Activated naive CD4-positive, alpha-beta T cell treated with anti-CD3 and anti-CD28 coated beads, Interleukin-2, amount 50 U/mL, for 72 hours (primary cell): ENCODE results near the gene RAB7B. TPM values are rescaled to one million over a fixed set of nuclear protein-coding genes. Genes with fewer than 3 reads are reported as not detected.
A peak's percentile ranks its signal among the peaks of the same experiment; 100 is the strongest.

Experiments used
- ATAC-seq, 2 donors: fragments of 150-1000 bp; cut with Tn5 transposase; 2 replicates each; pipeline ENCODE4 v1.10.0; 2021; ENCODE audit warnings: mild to moderate bottlenecking in 2 of 2, moderate library complexity in 2 of 2
- DNase-seq, 2 donors: peaks; one replicate each; pipeline ENCODE4 v3.0.0; 2021 to 2022; ENCODE audit warnings: low spot score in 2 of 2
- H3K27ac Mint-ChIP-seq, 2 donors: one replicate each; pipeline ENCODE4 v1.8.0; 2022; ENCODE audit warnings: mild to moderate bottlenecking in 2 of 2, mixed read lengths in 2 of 2
- H3K36me3 Mint-ChIP-seq, 2 donors: one replicate each; pipeline ENCODE4 v1.8.0; 2022; ENCODE audit warnings: mixed read lengths in 2 of 2
- H3K9me3 Mint-ChIP-seq, 2 donors: one replicate each; pipeline ENCODE4 v1.8.0; 2022; ENCODE audit warnings: mixed read lengths in 2 of 2
- total RNA-seq, 2 donors: library from RNA; stranded (reverse); gene quantifications; one replicate each; pipeline ENCODE4 v1.2.3, GENCODE V29; 2022

RAB7B gene
- total RNA-seq, 2 donors from 2014 or later = not detected

GRCh38 chr1:205986292-205986691 is 16.9 kb downstream of the RAB7B start:
- ATAC-seq (no peak), DNase-seq (no peak)
- H3K36me3 Mint-ChIP-seq = peaks cover 0 to 7% of the 10 kb centered on the region in 2 donors
- no peak overlapping the region for H3K27ac Mint-ChIP-seq
- H3K9me3 Mint-ChIP-seq = peaks cover 6 to 7% of the 10 kb centered on the region in 2 donors

DNA sequence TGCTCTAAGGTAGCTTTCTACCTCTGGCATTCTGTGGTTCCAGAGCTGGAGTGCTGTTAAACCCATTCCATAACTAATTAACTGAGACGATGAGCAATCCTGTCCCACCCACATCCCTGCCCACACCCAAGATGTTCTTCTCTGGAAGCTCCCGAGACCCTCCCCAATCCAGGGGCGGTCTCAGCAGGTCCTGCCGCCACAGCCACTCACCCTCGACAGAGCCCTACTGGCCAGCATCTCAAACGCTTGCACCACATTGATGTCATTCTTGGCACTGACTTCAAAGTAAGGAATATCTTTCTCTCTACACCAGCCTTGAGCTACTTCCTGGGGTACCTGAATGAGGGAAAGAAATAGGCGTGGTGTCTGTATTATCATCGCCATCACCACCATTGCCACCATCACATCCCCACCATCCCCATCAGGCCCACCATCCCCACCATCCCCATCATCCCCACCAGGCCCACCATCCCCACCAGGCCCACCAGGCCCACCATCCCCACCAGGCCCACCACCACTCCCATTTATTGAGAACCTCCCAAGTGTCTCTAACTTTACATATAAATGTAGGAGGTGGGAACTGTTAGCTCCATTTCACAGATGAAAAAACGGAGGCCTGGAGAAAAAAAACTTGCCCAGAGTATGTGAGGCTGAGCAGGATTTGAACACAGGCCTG is 17.7 kb downstream of the RAB7B start:
- Mint-ChIP-seq H3K27ac (no peak overlapping the region), H3K9me3 (peaks cover 6 to 7% of the 10 kb centered on the region in 2 donors), H3K36me3 (peaks cover 0 to 7% of the 10 kb centered on the region in 2 donors)
- no peak for ATAC-seq
- no peak for DNase-seq

DNA sequence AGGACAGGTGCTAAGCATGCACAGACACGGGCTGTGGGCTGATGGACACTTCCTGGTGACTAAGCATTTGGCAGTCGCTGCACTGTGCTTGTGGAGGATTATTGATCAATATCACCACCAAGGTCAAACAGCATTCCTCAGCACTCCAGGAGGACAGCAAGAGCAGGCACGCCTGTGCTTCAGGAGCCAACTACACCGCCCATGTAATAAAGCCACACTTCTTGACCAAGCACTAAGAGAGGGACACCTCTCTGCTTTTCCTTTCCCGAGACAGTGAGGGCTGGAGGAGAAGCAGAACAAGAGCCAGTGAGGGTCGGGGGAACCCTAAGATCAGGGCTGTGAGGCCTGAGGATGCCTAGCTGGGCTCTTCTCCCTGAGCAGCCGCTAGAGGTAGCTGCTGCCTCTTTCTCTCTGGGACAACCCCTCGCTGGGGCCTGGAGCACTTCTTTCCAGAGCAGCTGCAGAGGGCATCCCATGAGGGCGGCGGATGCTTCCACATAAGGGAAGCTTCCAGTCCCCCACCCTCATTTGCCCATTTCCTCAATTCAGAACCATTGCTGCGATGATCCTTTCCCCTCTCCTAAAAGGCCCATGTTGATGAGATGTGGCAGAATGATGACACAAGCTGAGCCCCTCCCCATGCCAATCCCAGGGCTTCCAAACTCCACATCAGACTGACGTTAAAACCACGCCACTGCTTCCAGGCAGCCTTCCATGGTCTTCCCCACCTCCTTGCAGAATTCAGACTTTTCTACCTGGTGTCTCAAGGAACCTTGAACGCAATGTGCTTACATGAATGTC is 19.1 kb downstream of the RAB7B start:
- H3K9me3 Mint-ChIP-seq = peaks cover 6 to 7% of the 10 kb centered on the region in 2 donors
- ATAC-seq (peak; percentile 53), DNase-seq (no peak)
- peaks cover 0 to 7% of the 10 kb centered on the region in 2 donors for H3K36me3 Mint-ChIP-seq
- no peak overlapping the region for H3K27ac Mint-ChIP-seq

DNA sequence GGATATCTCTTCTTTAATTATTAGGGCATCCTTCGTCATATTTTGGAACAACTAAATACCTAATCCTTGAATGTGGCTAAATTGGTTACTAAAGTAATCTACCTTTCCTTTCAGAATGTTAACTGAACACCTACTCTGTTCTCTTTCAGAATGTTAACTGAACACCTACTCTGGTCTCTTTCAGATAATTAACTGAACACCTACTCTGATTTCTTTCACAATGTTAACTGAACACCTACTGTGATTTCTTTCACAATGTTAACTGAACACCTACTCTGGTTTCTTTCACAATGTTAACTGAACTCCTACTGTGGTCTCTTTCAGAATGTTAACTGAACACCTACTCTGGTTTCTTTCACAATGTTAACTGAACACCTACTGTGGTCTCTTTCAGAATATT is 21.9 kb downstream of the RAB7B start:
- Mint-ChIP-seq H3K9me3 (peaks cover 6 to 7% of the 10 kb centered on the region in 2 donors), H3K36me3 (peaks cover 0 to 7% of the 10 kb centered on the region in 2 donors), H3K27ac (no peak overlapping the region)
- DNase-seq (no peak), ATAC-seq (no peak)

- Mint-ChIP-seq H3K36me3 (peaks cover 0 to 7% of the 10 kb centered on the region in 2 donors), H3K9me3 (peaks cover 6 to 7% of the 10 kb centered on the region in 2 donors), H3K27ac (no peak overlapping the region)
- DNase-seq (no peak), ATAC-seq (no peak)
These were observed 22.8 kb downstream of the RAB7B start for GRCh38 chr1:205980237-205980870.

- no peak for DNase-seq
- Mint-ChIP-seq H3K36me3 (peaks cover 0 to 7% of the 10 kb centered on the region in 2 donors), H3K9me3 (peaks cover 13 to 17% of the 10 kb centered on the region in 2 donors), H3K27ac (peak overlapping the region in 1 of 2 donors; percentile 69)
- no peak for ATAC-seq
These were observed 23.9 kb downstream of the RAB7B start for GRCh38 chr1:205979301-205979700.

DNA sequence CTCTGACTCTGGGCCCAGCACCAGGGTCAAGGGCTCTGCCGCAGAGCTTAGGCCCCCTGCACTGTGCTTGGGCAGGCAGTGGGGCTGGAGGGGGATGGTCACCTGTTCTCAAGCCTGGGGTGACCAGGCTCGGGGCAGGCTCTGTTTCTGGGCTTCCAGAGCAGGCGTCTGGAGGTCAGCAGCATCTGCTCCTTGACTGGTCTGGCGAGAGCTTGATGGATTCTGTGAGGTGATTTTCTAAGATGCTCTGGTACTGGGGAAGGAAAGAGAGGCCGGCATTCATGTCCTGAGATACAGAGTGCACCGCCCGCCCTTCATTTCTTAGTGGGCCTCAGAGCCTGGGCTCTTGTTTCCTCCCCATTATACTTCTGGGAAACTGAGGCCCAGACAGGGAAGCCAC is 24.5 kb downstream of the RAB7B start:
- ATAC-seq = no peak
- peaks cover 0 to 7% of the 10 kb centered on the region in 2 donors for H3K36me3 Mint-ChIP-seq

GRCh38 chr1:205977402-205978014 is 25.7 kb downstream of the RAB7B start:
- no peak overlapping the region for H3K27ac Mint-ChIP-seq
- DNase-seq (peak; percentile 68 to 81), ATAC-seq (peak; percentile 83 to 87)
- H3K36me3 Mint-ChIP-seq = peaks cover 0 to 7% of the 10 kb centered on the region in 2 donors
- peaks cover 21 to 29% of the 10 kb centered on the region in 2 donors for H3K9me3 Mint-ChIP-seq

More for the DNA sequence above, 24.5 kb downstream of the RAB7B start:
- Mint-ChIP-seq H3K27ac (no peak overlapping the region), H3K9me3 (peaks cover 18 to 23% of the 10 kb centered on the region in 2 donors)
- DNase-seq = no peak

DNA sequence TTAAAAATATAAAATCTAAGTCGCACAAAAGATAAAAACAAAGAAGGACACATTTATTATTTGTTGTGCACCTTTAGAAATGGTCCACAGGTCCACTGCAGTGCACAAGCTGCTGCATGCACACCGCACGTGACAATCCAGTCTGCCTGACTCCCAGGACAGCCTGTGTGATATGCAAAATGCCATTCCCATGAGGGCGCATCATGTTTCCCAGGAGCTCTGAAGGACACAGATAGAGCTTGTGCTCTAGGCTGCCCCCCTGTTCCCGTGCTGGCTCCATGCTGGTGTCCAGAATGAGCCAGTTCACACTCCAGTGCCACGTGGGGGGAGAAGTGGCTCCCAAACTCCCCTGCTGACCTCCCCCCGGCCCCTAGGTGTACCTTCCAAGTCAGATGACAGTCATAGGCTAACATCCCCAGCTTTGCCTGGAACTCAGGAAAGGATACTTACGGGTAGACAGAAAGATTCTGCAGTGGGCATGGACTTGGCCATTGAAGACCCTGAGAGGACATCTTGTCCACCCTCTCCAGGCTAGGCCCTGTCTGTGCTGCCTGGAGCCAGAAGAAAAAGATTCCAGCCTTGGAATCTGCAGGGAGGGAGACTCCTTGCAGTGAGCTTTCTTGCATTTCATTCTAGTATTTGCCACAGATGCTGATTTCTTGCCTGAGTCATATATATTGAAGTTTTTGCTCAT is 26.3 kb downstream of the RAB7B start:
- DNase-seq (no peak), ATAC-seq (no peak)
- Mint-ChIP-seq H3K36me3 (peaks cover 0 to under 1% of the 10 kb centered on the region in 2 donors), H3K9me3 (peaks cover 16 to 24% of the 10 kb centered on the region in 2 donors), H3K27ac (no peak overlapping the region)

DNA sequence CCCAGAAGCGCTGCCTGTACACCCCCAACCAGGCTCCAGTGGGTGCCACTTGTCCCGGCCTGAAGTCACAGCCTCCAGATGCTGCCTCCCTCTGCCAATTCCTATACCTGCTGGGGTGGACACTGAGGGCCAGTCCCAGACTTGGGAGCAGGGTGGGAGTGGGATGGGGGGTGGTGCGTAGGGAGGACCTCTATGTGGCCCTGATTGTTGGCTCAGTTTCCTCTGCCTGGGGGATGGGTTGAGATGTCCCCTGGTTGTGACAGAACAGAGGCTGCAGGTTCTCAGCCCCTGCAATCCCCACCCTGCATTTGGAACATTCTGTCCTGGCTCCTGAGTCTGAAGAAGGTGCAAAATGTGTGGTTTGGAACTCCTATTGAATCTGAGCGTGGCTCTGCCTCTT is 27.2 kb downstream of the RAB7B start:
- ATAC-seq = no peak
- Mint-ChIP-seq H3K9me3 (peaks cover 15 to 23% of the 10 kb centered on the region in 2 donors), H3K36me3 (no peaks in the 10 kb centered on the region), H3K27ac (no peak overlapping the region)
- no peak for DNase-seq

DNA sequence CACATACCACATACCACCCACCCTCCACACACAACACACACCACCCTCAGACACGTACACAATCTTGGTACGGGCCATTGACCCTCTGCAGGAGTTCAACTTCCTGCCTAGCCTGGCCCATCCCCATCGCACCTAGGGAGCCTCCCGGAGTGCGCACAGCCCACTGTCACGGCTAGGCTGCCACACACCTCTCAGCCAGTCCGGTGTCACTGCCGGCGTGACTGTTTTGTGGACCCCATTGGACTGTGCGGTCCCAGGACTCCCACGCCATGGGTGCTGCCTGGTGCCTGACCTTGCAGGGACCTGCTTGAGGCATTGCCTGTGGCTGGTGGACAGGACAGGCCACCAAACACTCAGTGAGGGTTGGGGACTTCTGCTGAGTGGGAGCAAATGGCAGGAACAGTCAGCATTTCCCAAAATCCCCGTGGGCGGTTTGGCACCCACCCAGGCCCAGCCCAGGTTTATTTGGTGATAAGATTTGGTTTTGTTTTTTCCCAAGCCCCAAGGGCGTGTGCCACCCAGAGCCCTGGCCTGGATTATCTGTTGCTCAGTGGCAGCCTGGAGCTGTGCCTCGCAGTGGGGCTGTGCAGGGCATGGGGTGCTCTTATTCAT is 27.7 kb downstream of the RAB7B start:
- H3K9me3 Mint-ChIP-seq = peaks cover 15 to 23% of the 10 kb centered on the region in 2 donors
- H3K27ac Mint-ChIP-seq = no peak overlapping the region
- H3K36me3 Mint-ChIP-seq = no peaks in the 10 kb centered on the region
- DNase-seq = no peak
- ATAC-seq = no peak

DNA sequence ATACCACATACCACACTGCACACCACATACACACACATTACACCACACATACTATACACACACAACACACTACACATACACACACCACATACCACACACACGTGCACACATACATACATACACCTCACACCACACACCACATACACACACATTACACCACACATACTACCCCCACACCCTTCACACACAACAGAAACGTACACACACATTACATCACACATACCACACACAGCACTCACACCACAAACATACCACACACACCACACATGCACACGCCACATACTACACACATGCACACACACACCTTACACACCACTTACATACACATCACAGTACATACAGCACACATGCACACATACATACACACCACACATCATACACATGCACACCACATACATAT is 28.5 kb downstream of the RAB7B start:
- no peak for DNase-seq
- H3K36me3 Mint-ChIP-seq = no peaks in the 10 kb centered on the region
- ATAC-seq = no peak
- H3K27ac Mint-ChIP-seq = no peak overlapping the region
- peaks cover 15 to 23% of the 10 kb centered on the region in 2 donors for H3K9me3 Mint-ChIP-seq

DNA sequence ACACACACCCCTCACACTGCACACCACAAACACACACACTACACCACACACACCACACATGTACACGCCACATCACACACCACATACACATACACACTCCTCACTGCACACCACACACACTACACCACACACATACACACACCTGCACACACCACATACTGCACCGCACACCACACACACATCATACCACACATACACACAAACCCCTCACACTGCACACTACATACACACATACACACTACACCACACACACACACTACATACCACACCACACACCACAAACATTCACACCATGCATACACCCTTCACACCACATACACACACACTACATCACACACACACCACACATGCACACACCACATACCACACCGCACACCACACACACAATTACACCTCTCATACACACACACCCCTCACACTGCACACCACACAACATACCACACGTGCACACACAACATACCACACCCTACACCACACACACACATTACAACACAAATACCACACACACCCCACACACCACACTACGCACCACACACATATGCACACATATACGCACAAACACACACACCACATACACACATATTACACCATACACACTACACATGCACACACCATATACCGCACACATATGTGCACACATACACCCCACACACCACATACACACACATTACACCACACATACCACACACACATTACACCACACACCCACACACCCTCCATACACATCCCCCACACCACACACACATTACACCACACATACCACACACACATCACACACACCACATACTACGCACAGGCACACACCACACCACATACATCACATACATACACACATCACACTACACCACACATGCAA is 29.6 kb downstream of the RAB7B start:
- H3K27ac Mint-ChIP-seq = no peak overlapping the region
- DNase-seq (no peak), ATAC-seq (no peak)

GRCh38 chr1:205972491-205973168 is 30.6 kb downstream of the RAB7B start:
- H3K36me3 Mint-ChIP-seq = no peaks in the 10 kb centered on the region
- no peak for ATAC-seq
- peaks cover 15 to 23% of the 10 kb centered on the region in 2 donors for H3K9me3 Mint-ChIP-seq
- no peak for DNase-seq
- H3K27ac Mint-ChIP-seq = no peak overlapping the region

More for the DNA sequence above, 29.6 kb downstream of the RAB7B start:
- H3K9me3 Mint-ChIP-seq = peaks cover 15 to 23% of the 10 kb centered on the region in 2 donors
- H3K36me3 Mint-ChIP-seq = no peaks in the 10 kb centered on the region
